CD4-positive, alpha-beta memory T cell (primary cell): ENCODE data around the gene CFAP20. TPM values are rescaled to one million over a fixed set of nuclear protein-coding genes. Genes with fewer than 3 reads are reported as not detected.

Experiments
- CTCF ChIA-PET: fragments of 350-600 bp; sonication (Branson Sonifier 250); formaldehyde crosslinking; loops from one replicate; lab custom pipeline; 2021; ENCODE audit warnings: inconsistent platforms; ENCODE audit not compliant: partially characterized antibody; lab: Charles Lee
- POLR2A ChIA-PET: fragments of 350-600 bp; sonication (Branson Sonifier 250); formaldehyde crosslinking; loops from one replicate; lab custom pipeline; 2021; ENCODE audit not compliant: partially characterized antibody; lab: Charles Lee
- DNase-seq, 5 donors: peaks; one replicate each; pipeline versions ENCODE4 v3.0.0 to v3.0.0-alpha.2; 2020 to 2022; ENCODE audit warnings: mixed read lengths in 1 of 5
- H3K27ac ChIP-seq: one replicate; pipeline ENCODE4 v1.7.0; 2013; ENCODE audit warnings: low read depth, low read length
- H3K27me3 ChIP-seq: 2 replicates; pipeline ENCODE4 v1.7.0; 2013; ENCODE audit warnings: mild to moderate bottlenecking, low read length, moderate library complexity; ENCODE audit not compliant: insufficient read depth
- H3K36me3 ChIP-seq: 2 replicates; pipeline ENCODE4 v1.7.0; 2013; ENCODE audit warnings: mild to moderate bottlenecking, low read length, moderate library complexity; ENCODE audit not compliant: insufficient read depth
- H3K4me1 ChIP-seq: 2 replicates; pipeline ENCODE4 v1.7.0; 2013; ENCODE audit warnings: mild to moderate bottlenecking, low read length, moderate library complexity; ENCODE audit not compliant: insufficient read depth
- H3K4me3 ChIP-seq, 2 donors: one replicate each; pipeline ENCODE4 v1.7.0; 2013; ENCODE audit warnings: low read length in 2 of 2, mild to moderate bottlenecking in 1 of 2
- H3K9me3 ChIP-seq, 2 donors: one replicate each; pipeline ENCODE4 v1.7.0; 2013; ENCODE audit warnings: low read length in 2 of 2, control low read depth in 1 of 2; ENCODE audit not compliant: control insufficient read depth in 1 of 2
- H3K27ac Mint-ChIP-seq, 7 donors: one replicate each; pipeline ENCODE4 v1.8.0; 2020 to 2021; ENCODE audit warnings: mixed read lengths in 7 of 7, mild to moderate bottlenecking in 6 of 7, inconsistent platforms in 3 of 7, moderate library complexity in 3 of 7
- H3K27me3 Mint-ChIP-seq, 2 donors: one replicate each; pipeline ENCODE4 v1.8.0; 2020 to 2021; ENCODE audit warnings: mixed read lengths in 2 of 2
- H3K36me3 Mint-ChIP-seq, 2 donors: one replicate each; pipeline ENCODE4 v1.8.0; 2020 to 2021; ENCODE audit warnings: mixed read lengths in 2 of 2, inconsistent platforms in 1 of 2, mild to moderate bottlenecking in 1 of 2
- H3K4me1 Mint-ChIP-seq, 4 donors: one replicate each; pipeline ENCODE4 v1.8.0; 2020 to 2021; ENCODE audit warnings: mixed read lengths in 4 of 4, mild to moderate bottlenecking in 1 of 4
- H3K4me3 Mint-ChIP-seq, 8 donors: one replicate each; pipeline ENCODE4 v1.8.0; 2020 to 2021; ENCODE audit warnings: mixed read lengths in 8 of 8, mild to moderate bottlenecking in 7 of 8, moderate library complexity in 6 of 8, inconsistent platforms in 3 of 8
- H3K9me3 Mint-ChIP-seq, 8 donors: one replicate each; pipeline ENCODE4 v1.8.0; 2020 to 2021; ENCODE audit warnings: mixed read lengths in 8 of 8, mild to moderate bottlenecking in 5 of 8, inconsistent platforms in 3 of 8, moderate library complexity in 1 of 8
- intact Hi-C: fragments of 100-400 bp; cut with micrococcal nuclease; formaldehyde crosslinking; loops from one replicate; pipeline ENCODE4 v1.15.1; 2023
- polyA plus RNA-seq, 2 donors: library from polyadenylated mRNA; unstranded; fragments of 300-500 nt; fragmentation: Illumina TruSeq; gene quantifications; one replicate each; pipeline ENCODE4 v1.2.3, GENCODE V29; 2021
- total RNA-seq, 2 experiments: library from RNA; stranded (reverse); gene quantifications; one replicate each; pipeline ENCODE4 v1.2.3, GENCODE V29; 2021

CFAP20 gene
- total RNA-seq (10 to 100 TPM; 25.4 to 26.3 TPM), polyA plus RNA-seq (10 to 100 TPM; 35.7 to 54.0 TPM)

- Mint-ChIP-seq H3K9me3 (no peaks in the 10 kb centered on the region), H3K36me3 (peaks cover 0 to 15% of the 10 kb centered on the region in 2 donors), H3K4me3 (peak within 1 kb of the TSS; percentile 91 to 96 (median 94)), H3K4me1 (peaks cover 37 to 51% (median 42%) of the 10 kb centered on the region in 4 donors), H3K27ac (peak within 1 kb of the TSS; percentile 93 to 98 (median 97)), H3K27me3 (no peaks in the 10 kb centered on the region)
- Histone ChIP-seq H3K27ac (peak within 1 kb of the TSS; percentile 82), H3K36me3 (no peaks in the 10 kb centered on the region), H3K9me3 (no peaks in the 10 kb centered on the region), H3K27me3 (no peaks in the 10 kb centered on the region), H3K4me3 (peak within 1 kb of the TSS; percentile 64 to 96), H3K4me1 (peaks cover 39% of the 10 kb centered on the region)
- peak; percentile 96 to 97 (median 97) for DNase-seq
- intact Hi-C loops = loop anchor here (1.0 to 5.0 kb wide), 9 partner anchors 69 to 887 kb away; partner anchors contain the start of genes CSNK2A2, GINS3, KATNB1 and MMP15
- POLR2A ChIA-PET = interaction anchor here (0.6 to 2.5 kb wide), 23 partner anchors 9 to 682 kb away, joined by 3 to 27 read pairs (median 4); partner anchors contain the start of genes CIAPIN1, COQ9, GINS3 and KATNB1
- CTCF ChIA-PET = interaction anchor here (0.7 to 2.1 kb wide), 5 partner anchors 14 to 219 kb away, joined by 3 to 5 read pairs (median 4); no protein-coding TSS in a partner anchor
Observed at GRCh38 chr16:58129097-58129936, at the start of gene CFAP20. Gene CFAP20 (minus strand): TSS chr16:58129381. CDS start chr16:58129115, 266 bp downstream.

DNA sequence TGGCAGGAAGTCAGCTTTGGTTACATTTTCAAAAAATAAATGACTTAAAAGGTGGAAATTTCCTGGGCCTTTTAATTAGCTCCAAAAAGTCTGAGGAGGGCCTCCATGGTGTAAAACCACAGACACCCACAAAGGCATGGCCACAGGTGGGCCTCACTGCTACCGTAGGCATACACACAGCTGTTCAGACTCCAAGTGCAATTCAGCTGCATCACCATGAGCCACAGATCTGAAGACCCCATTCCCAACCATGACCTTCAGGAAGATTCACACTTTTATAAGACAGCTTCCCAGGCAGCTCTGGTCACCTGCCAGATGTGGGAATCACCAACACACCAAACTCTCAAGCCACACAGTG, 48.2 kb upstream of the CFAP20 start:
- Mint-ChIP-seq H3K4me1 (peaks cover 19 to 35% (median 24%) of the 10 kb centered on the region in 4 donors), H3K27ac (peak overlapping the region; percentile 38 to 91 (median 78)), H3K36me3 (peaks cover 37 to 61% of the 10 kb centered on the region in 2 donors), H3K9me3 (no peaks in the 10 kb centered on the region), H3K27me3 (no peaks in the 10 kb centered on the region), H3K4me3 (peak overlapping the region; percentile 4 to 76 (median 57))
- ChIA-PET CTCF (interaction anchor here (1.8 kb wide), 1 partner anchor 10 kb away, joined by 5 read pairs; no protein-coding TSS in a partner anchor), POLR2A (interaction anchor here (2.6 kb wide), 1 partner anchor 48 kb away, joined by 10 read pairs; the partner anchor contains the start of gene CFAP20)
- H3K36me3 ChIP-seq = peaks cover 20% of the 10 kb centered on the region
- intact Hi-C loops = no loop called here
- peak overlapping the region; percentile 25 for H3K27ac ChIP-seq
- peak in 1 of 5 donors; percentile 2 for DNase-seq
- H3K4me3 ChIP-seq = no peak overlapping the region
- H3K4me1 ChIP-seq = peaks cover 30% of the 10 kb centered on the region
- no peaks in the 10 kb centered on the region for H3K9me3 ChIP-seq
- H3K27me3 ChIP-seq = no peaks in the 10 kb centered on the region

DNA sequence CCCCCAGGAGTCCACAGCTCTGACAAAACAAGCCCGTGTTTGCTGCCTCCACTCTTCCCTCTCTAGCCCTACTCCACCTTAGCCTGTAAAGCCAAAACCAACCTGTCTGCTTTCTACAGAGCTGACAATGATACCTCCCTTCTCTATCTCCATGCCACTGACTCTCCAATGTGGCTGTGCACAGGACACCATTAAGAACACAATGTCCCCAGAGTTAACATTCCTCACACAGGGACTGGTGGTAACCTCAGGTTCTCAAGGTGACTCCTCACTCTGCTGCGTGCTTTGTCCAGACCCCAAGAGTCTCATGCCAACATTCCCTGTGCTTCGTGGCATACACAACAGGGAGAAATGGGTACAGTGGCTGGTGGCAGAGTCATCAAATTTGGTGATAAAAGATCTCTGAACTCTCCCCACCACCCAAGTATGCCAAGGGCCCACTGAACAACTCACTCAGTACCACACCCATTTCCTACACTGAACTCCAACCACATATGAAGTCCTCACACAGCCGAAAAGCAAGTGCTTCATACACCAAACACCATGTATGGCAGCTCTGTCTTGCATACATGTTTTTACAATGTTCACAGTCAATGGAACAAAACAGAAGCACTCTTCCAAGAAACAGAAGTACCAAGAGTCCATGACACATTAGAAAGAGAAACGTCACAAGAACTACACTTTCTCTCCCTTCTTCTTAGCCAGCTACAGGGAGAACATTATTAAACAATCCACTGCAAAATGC, 47.6 kb upstream of the CFAP20 start:
- CTCF ChIA-PET = interaction anchor here (1.8 kb wide), 1 partner anchor 10 kb away, joined by 5 read pairs; no protein-coding TSS in a partner anchor
- Histone ChIP-seq H3K27ac (peak overlapping the region; percentile 25), H3K9me3 (no peaks in the 10 kb centered on the region), H3K4me1 (peaks cover 30% of the 10 kb centered on the region), H3K36me3 (peaks cover 23% of the 10 kb centered on the region), H3K27me3 (no peaks in the 10 kb centered on the region), H3K4me3 (no peak overlapping the region)
- H3K27ac Mint-ChIP-seq = peak overlapping the region; percentile 38 to 91 (median 77)
- POLR2A ChIA-PET = interaction anchor here (2.6 kb wide), 1 partner anchor 47 kb away, joined by 10 read pairs; the partner anchor contains the start of gene CFAP20
- intact Hi-C loops = no loop called here
- DNase-seq = peak in 4 of 5 donors; percentile 7 to 28 (median 24)
- H3K4me3 Mint-ChIP-seq = peak overlapping the region; percentile 0 to 76 (median 56)
- no peaks in the 10 kb centered on the region for H3K27me3 Mint-ChIP-seq
- H3K9me3 Mint-ChIP-seq = no peaks in the 10 kb centered on the region
- H3K36me3 Mint-ChIP-seq = peaks cover 38 to 62% of the 10 kb centered on the region in 2 donors
- peaks cover 19 to 35% (median 24%) of the 10 kb centered on the region in 4 donors for H3K4me1 Mint-ChIP-seq

DNA sequence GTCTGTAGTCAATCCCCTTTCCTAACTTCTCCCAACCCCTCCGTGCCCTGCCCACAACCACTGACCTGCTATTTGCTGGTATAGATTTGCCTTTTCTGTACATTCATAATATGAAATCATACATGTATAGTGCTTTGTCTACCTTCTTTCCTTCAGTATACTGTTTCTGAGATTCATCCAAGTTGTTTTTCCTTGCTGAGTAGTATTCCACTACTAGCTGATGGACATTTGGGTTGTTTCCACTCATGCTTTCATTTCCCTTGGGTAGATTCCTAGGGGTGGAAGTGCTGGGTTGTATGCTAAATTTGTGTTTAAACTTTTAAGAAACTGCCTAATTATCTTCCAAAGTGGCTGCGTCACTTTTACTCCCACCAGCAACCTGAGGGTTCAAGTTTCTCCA, 41.0 kb upstream of the CFAP20 start:
- Mint-ChIP-seq H3K36me3 (peaks cover 46 to 80% of the 10 kb centered on the region in 2 donors), H3K27me3 (no peaks in the 10 kb centered on the region), H3K4me3 (no peak overlapping the region), H3K9me3 (no peaks in the 10 kb centered on the region), H3K4me1 (peaks cover 0 to 1% (median 0%) of the 10 kb centered on the region in 4 donors), H3K27ac (peak overlapping the region in 3 of 7 donors; percentile 14 to 44 (median 16))
- DNase-seq = no peak
- CTCF ChIA-PET = interaction anchor here (1.3 kb wide), 1 partner anchor 23 kb away, joined by 3 read pairs; no protein-coding TSS in a partner anchor
- Histone ChIP-seq H3K27ac (no peak overlapping the region), H3K36me3 (peaks cover 59% of the 10 kb centered on the region), H3K9me3 (no peaks in the 10 kb centered on the region), H3K4me3 (no peak overlapping the region), H3K27me3 (no peaks in the 10 kb centered on the region), H3K4me1 (no peaks in the 10 kb centered on the region)
- intact Hi-C loops = no loop called here
- POLR2A ChIA-PET = interaction anchor here (1.1 kb wide), 1 partner anchor 41 kb away, joined by 6 read pairs; the partner anchor contains the start of gene CFAP20

- no peak overlapping the region for H3K4me3 Mint-ChIP-seq
- H3K27ac Mint-ChIP-seq = peak overlapping the region in 2 of 7 donors; percentile 10 to 52
- DNase-seq = no peak
- Histone ChIP-seq H3K27me3 (no peaks in the 10 kb centered on the region), H3K4me3 (no peak overlapping the region), H3K9me3 (no peaks in the 10 kb centered on the region), H3K36me3 (peaks cover 48% of the 10 kb centered on the region), H3K27ac (no peak overlapping the region), H3K4me1 (no peaks in the 10 kb centered on the region)
- no peaks in the 10 kb centered on the region for H3K9me3 Mint-ChIP-seq
- CTCF ChIA-PET = no interaction called here
- H3K36me3 Mint-ChIP-seq = peaks cover 52 to 65% of the 10 kb centered on the region in 2 donors
- no peaks in the 10 kb centered on the region for H3K27me3 Mint-ChIP-seq
- POLR2A ChIA-PET = no interaction called here
- intact Hi-C loops = no loop called here
- no peaks in the 10 kb centered on the region for H3K4me1 Mint-ChIP-seq
Observed at GRCh38 chr16:58160855-58161254, 31.7 kb upstream of the CFAP20 start.

GRCh38 chr16:58158725-58159124, 29.5 kb upstream of the CFAP20 start:
- Mint-ChIP-seq H3K9me3 (no peaks in the 10 kb centered on the region), H3K27ac (peak overlapping the region in 2 of 7 donors; percentile 21 to 65), H3K27me3 (no peaks in the 10 kb centered on the region), H3K4me3 (no peak overlapping the region), H3K36me3 (peaks cover 31 to 45% of the 10 kb centered on the region in 2 donors), H3K4me1 (no peaks in the 10 kb centered on the region)
- intact Hi-C loops = no loop called here
- Histone ChIP-seq H3K36me3 (peaks cover 27% of the 10 kb centered on the region), H3K27ac (no peak overlapping the region), H3K4me1 (no peaks in the 10 kb centered on the region), H3K27me3 (no peaks in the 10 kb centered on the region), H3K9me3 (no peaks in the 10 kb centered on the region), H3K4me3 (no peak overlapping the region)
- ChIA-PET POLR2A (no interaction called here), CTCF (no interaction called here)
- no peak for DNase-seq
